Endothelial cell of umbilical vein (primary cell): ENCODE data around the gene MYH8. TPM values are rescaled to one million over a fixed set of nuclear protein-coding genes. Genes with fewer than 3 reads are reported as not detected.

ENCODE experiments used
- BruUV-seq: library from RNA; stranded (reverse); fragments of 400-500 nt; replicated peaks from 2 replicates; lab custom pipeline; 2021; lab: Mats Ljungman, UMichigan
- CTCF ChIA-PET: fragments of 300-600, 350-600 bp; sonication (Branson Sonifier 250); formaldehyde crosslinking; loops from one replicate; lab custom pipeline; 2021; ENCODE audit warnings: antibody characterized with exemption, inconsistent platforms; lab: Charles Lee
- POLR2A ChIA-PET: fragments of 300-600, 350-600 bp; sonication (Branson Sonifier 250); formaldehyde crosslinking; loops from one replicate; lab custom pipeline; 2021; ENCODE audit warnings: antibody characterized with exemption, inconsistent platforms; lab: Charles Lee
- DNase-seq: peaks from one replicate; pipeline ENCODE4 v3.0.0-alpha.2; 2011; ENCODE audit warnings: low read depth, low spot score
- FAIRE-seq: peaks from 2 replicates; lab custom pipeline; 2011; peaks lifted over from hg19 to GRCh38; lab: Jason Lieb, UNC
- H2AFZ ChIP-seq: 2 replicates; pipeline ENCODE4 v1.6.0; 2012; ENCODE audit warnings: low read depth, low read length, control low read depth, inconsistent platforms
- H3K27ac ChIP-seq: 2 replicates; pipeline ENCODE4 v1.5.1; 2011; ENCODE audit warnings: low read depth, mild to moderate bottlenecking, control low read depth, low read length, moderate library complexity; ENCODE audit not compliant: insufficient read depth
- H3K27me3 ChIP-seq, 2 experiments: 2 replicates each; pipeline versions ENCODE4 v1.6.0 to v1.6.1; 2011; ENCODE audit warnings: low read length in 2 of 2, mixed read lengths in 1 of 2; ENCODE audit not compliant: control insufficient read depth in 2 of 2, insufficient read depth in 2 of 2
- H3K36me3 ChIP-seq, 2 experiments: 2 replicates in 1 of 2; 3 replicates in 1 of 2; pipeline ENCODE4 v1.5.1; 2011; ENCODE audit warnings: low read length in 2 of 2, mild to moderate bottlenecking in 1 of 2, moderate library complexity in 1 of 2; ENCODE audit not compliant: control insufficient read depth in 2 of 2, insufficient read depth in 2 of 2; ENCODE audit errors: extremely low read depth in 1 of 2
- H3K4me1 ChIP-seq: 3 replicates; pipeline ENCODE4 v1.5.1; 2011; ENCODE audit warnings: mild to moderate bottlenecking, low read length; ENCODE audit not compliant: control insufficient read depth, insufficient read depth; ENCODE audit errors: extremely low read depth
- H3K4me2 ChIP-seq: 2 replicates; pipeline ENCODE4 v1.6.1; 2011; ENCODE audit warnings: low read length, control low read depth, mixed read lengths; ENCODE audit not compliant: insufficient read depth
- H3K4me3 ChIP-seq, 3 experiments: fragments of 200-600 bp in 1 of 3; sonication (generic), shearing (Covaris generic) in 1 of 3; replicated peaks in 1 of 3; 2 replicates each; pipeline ENCODE4 v1.5.1; 2011 to 2016; ENCODE audit warnings: control low read depth in 3 of 3, low read length in 3 of 3, mild to moderate bottlenecking in 2 of 3, inconsistent platforms in 1 of 3, low read depth in 1 of 3, moderate library complexity in 1 of 3; ENCODE audit not compliant: insufficient read depth in 1 of 3
- H3K79me2 ChIP-seq: 2 replicates; pipeline ENCODE4 v1.6.0; 2012; ENCODE audit warnings: low read length, inconsistent platforms; ENCODE audit not compliant: control insufficient read depth, insufficient read depth
- H3K9ac ChIP-seq: replicated peaks from 2 replicates; pipeline ENCODE3; 2011; ENCODE audit warnings: low read length, control low read depth; ENCODE audit not compliant: insufficient read depth; ENCODE audit errors: extremely low read depth
- H3K9me1 ChIP-seq: replicated peaks from 3 replicates; pipeline ENCODE4 v1.6.0; 2011; ENCODE audit warnings: mild to moderate bottlenecking, low read length; ENCODE audit not compliant: control insufficient read depth, insufficient read depth; ENCODE audit errors: extremely low read depth
- H3K9me3 ChIP-seq: replicated peaks from 2 replicates; pipeline ENCODE4 v1.5.1; 2012; ENCODE audit warnings: low read length, inconsistent platforms; ENCODE audit not compliant: control insufficient read depth, insufficient read depth
- H4K20me1 ChIP-seq: replicated peaks from 2 replicates; pipeline ENCODE3; 2011; ENCODE audit warnings: mild to moderate bottlenecking, low read length; ENCODE audit not compliant: control insufficient read depth, insufficient read depth; ENCODE audit errors: extremely low read depth
- CTCF ChIP-seq, 2 donors: IDR thresholded peaks; 1 replicate in 1 of 2; 2 replicates in 1 of 2; pipeline ENCODE4 v1.5.1; 2011; ENCODE audit warnings: low read length in 2 of 2, mild to moderate bottlenecking in 2 of 2, moderate library complexity in 2 of 2, control low read depth in 1 of 2, inconsistent platforms in 1 of 2, low read depth in 1 of 2; ENCODE audit not compliant: insufficient read depth in 1 of 2; ENCODE audit errors: extremely low read depth in 1 of 2
- EZH2 ChIP-seq: IDR thresholded peaks from 2 replicates; pipeline ENCODE4 v1.6.1; 2012; ENCODE audit warnings: borderline replicate concordance, low read depth, mild to moderate bottlenecking, moderate library complexity, low read length, inconsistent platforms; ENCODE audit not compliant: severe bottlenecking
- FOS ChIP-seq: IDR thresholded peaks from 2 replicates; pipeline ENCODE4 v1.6.1; 2011; ENCODE audit warnings: mild to moderate bottlenecking, low read length, moderate library complexity, borderline replicate concordance; ENCODE audit not compliant: insufficient read depth
- GATA2 ChIP-seq: IDR thresholded peaks from 2 replicates; pipeline ENCODE4 v1.7.0; 2011; ENCODE audit warnings: low read depth, mild to moderate bottlenecking, moderate library complexity, mixed read lengths, low read length; ENCODE audit not compliant: insufficient read length, insufficient read depth
- JUN ChIP-seq: IDR thresholded peaks from 2 replicates; pipeline ENCODE4 v1.6.1; 2011; ENCODE audit warnings: borderline replicate concordance, low read depth; ENCODE audit not compliant: insufficient read length, insufficient read depth
- MYC ChIP-seq: IDR thresholded peaks from one replicate; pipeline ENCODE4 v1.6.1; 2011; ENCODE audit warnings: mild to moderate bottlenecking, low read depth, low read length
- POLR2A ChIP-seq: IDR thresholded peaks from 2 replicates; pipeline ENCODE4 v1.6.1; 2012; ENCODE audit warnings: low read depth, mild to moderate bottlenecking, control low read depth, low read length
- POLR2AphosphoS5 ChIP-seq: IDR thresholded peaks from 2 replicates; pipeline ENCODE4 v1.6.1; 2012; ENCODE audit warnings: low read depth, mild to moderate bottlenecking, control low read depth, low read length, moderate library complexity; ENCODE audit not compliant: insufficient read depth
- dilution Hi-C: fragments of 300-500 bp; cut with MboI; formaldehyde crosslinking; loops from one replicate; pipeline ENCODE4 v1.15.0; 2019; ENCODE audit warnings: low sequenced_read_pairs; ENCODE audit not compliant: extremely low pct_ligation_motif_present
- intact Hi-C: fragments of 100-400 bp; cut with micrococcal nuclease; formaldehyde crosslinking; loops from one replicate; pipeline ENCODE4 v1.10.0; 2022
- polyA plus RNA-seq, 4 experiments: library from polyadenylated mRNA; depleted of rRNA in 3 of 4; stranded (reverse) in 3 of 4; unstranded in 1 of 4; fragments of >200 nt; gene quantifications; 2 replicates each; pipeline versions ENCODE4 v1.2.1 to v1.2.3, GENCODE V29; 2011 to 2012; ENCODE audit warnings: missing spikeins in 1 of 4
- total RNA-seq: library from RNA; stranded (reverse); gene quantifications from 2 replicates; pipeline ENCODE4 v1.2.3, GENCODE V29; 2021
- TF ChIP-seq, protein P1 (sequence below): IDR thresholded peaks from 2 replicates; pipeline ENCODE4 v1.6.1; 2011; ENCODE audit not compliant: insufficient read depth, insufficient read length

MYH8 gene
- total and polyA plus RNA-seq, 2 donors (not counting 3 experiments of a cell fraction or from before 2014, with no cell fraction given): not detected

GRCh38 chr17:10457952-10458351 is 36.2 kb upstream of the MYH8 start:
- H3K4me3 ChIP-seq: no peak overlapping the region
- TF ChIP-seq MYC (no peak), FOS (no peak), GATA2 (no peak), JUN (no peak), POLR2AphosphoS5 (no peak), CTCF (IDR thresholded peaks at IDR 0.05; ENCODE audit: extremely low read depth in 1 of 2, insufficient read depth in 1 of 2, low read depth in 1 of 2, low read length in 2 of 2) (no peak), POLR2A (no peak), EZH2 (no peak)
- TF ChIP-seq, protein P1, sequence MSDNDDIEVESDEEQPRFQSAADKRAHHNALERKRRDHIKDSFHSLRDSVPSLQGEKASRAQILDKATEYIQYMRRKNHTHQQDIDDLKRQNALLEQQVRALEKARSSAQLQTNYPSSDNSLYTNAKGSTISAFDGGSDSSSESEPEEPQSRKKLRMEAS: no peak
- no peaks in the 10 kb centered on the region for H3K9me3 ChIP-seq
- dilution Hi-C loops: no loop called here
- H3K36me3 ChIP-seq: no peaks in the 10 kb centered on the region
- H3K27me3 ChIP-seq: no peaks in the 10 kb centered on the region
- no peaks in the 10 kb centered on the region for H3K9me1 ChIP-seq
- no peaks in the 10 kb centered on the region for H4K20me1 ChIP-seq
- no peak overlapping the region for H2AFZ ChIP-seq
- DNase-seq (no peak), FAIRE-seq (no peak)
- H3K4me2 ChIP-seq: no peak overlapping the region
- H3K9ac ChIP-seq: no peak overlapping the region
- POLR2A ChIA-PET: no interaction called here
- no TSS peak for BruUV-seq
- H3K27ac ChIP-seq: no peak overlapping the region
- intact Hi-C loops: no loop called here
- H3K4me1 ChIP-seq: no peaks in the 10 kb centered on the region
- CTCF ChIA-PET: no interaction called here
- no peaks in the 10 kb centered on the region for H3K79me2 ChIP-seq
